Psoas muscle (tissue), 8 donors: ENCODE measurements around the gene PLXND1. TPM values are rescaled to one million over a fixed set of nuclear protein-coding genes. Genes with fewer than 3 reads are reported as not detected.

Experiments
- ATAC-seq, 4 donors: fragments of 200-7000 bp; cut with Tn5 transposase; one replicate each; pipeline ENCODE4 v1.9.1; 2020; ENCODE audit warnings: moderate library complexity in 3 of 4, mild to moderate bottlenecking in 2 of 4
- DNase-seq, 2 donors: peaks; one replicate each; pipeline ENCODE4 v3.0.0-alpha.2; 2020
- H3K27ac ChIP-seq: fragments of 200-600 bp; one replicate; pipeline ENCODE4 v1.8.0; 2022
- H3K27me3 ChIP-seq, 3 donors: fragments of 200-600 bp in 1 of 3; one replicate each; pipeline versions ENCODE4 v1.6.1 to v1.8.0; 2013 to 2022; ENCODE audit warnings: low read length in 2 of 3, mild to moderate bottlenecking in 2 of 3, moderate library complexity in 1 of 3; ENCODE audit not compliant: insufficient read depth in 3 of 3
- H3K36me3 ChIP-seq, 2 donors: fragments of 200-600 bp in 1 of 2; one replicate each; pipeline versions ENCODE4 v1.6.1 to v1.8.0; 2013 to 2022; ENCODE audit warnings: low read depth in 1 of 2, mild to moderate bottlenecking in 1 of 2, moderate library complexity in 1 of 2; ENCODE audit not compliant: insufficient read depth in 1 of 2
- H3K4me1 ChIP-seq: fragments of 200-600 bp; one replicate; pipeline ENCODE4 v1.8.0; 2022
- H3K4me3 ChIP-seq: fragments of 200-600 bp; one replicate; pipeline ENCODE4 v1.8.0; 2022; ENCODE audit warnings: mild to moderate bottlenecking
- H3K9me3 ChIP-seq: fragments of 200-600 bp; one replicate; pipeline ENCODE4 v1.8.0; 2022
- CTCF ChIP-seq: fragments of 200-600 bp; IDR thresholded peaks from one replicate; pipeline ENCODE4 v1.8.0; 2022; ENCODE audit warnings: antibody characterized with exemption
- WGBS, 3 donors: extraction: QIAGEN DNeasy Blood & Tissue Kit; methylation state at CpG; one replicate each; pipeline versions ENCODE4 v1.1.6 to v1.1.7; 2013; 5-methylcytosine and 5-hydroxymethylcytosine counted together
- intact Hi-C, 2 donors: fragments of 100-400 bp; cut with DNase I; formaldehyde crosslinking; loops; one replicate each; pipeline versions ENCODE4 v1.11.0 to v1.14.2; 2022
- polyA plus RNA-seq, 3 donors: library from polyadenylated mRNA; stranded (reverse); fragments of 200-250 nt; gene quantifications; one replicate each; pipeline ENCODE4 v1.2.3, GENCODE V29; 2013
- total RNA-seq, 4 donors: library from RNA; stranded (reverse); fragmentation: NEBNext Ultra II Directional in 2 of 4; extraction: Animal tissue kit (Norgen Biotek cat#: 25700) in 2 of 4; gene quantifications; one replicate each; pipeline versions ENCODE4 v1.2.1 to v1.2.4, GENCODE V29; 2021 to 2023
- donor health status: healthy with polysubstance abuse.
- donor health status: DM: no; HTN: no; CAD: no; lungs with moderate emphysema.
- donor health status: Bipolar disorder and iron deficiency.
- donor health status: healthy.
- donor health status: DM: yes; HTN: yes; CAD: no.
- donor health status: DM: no; HTN: no; CAD: no.
- donor health status: DM: no; HTN: no; CAD: no.
- donor health status: DM: yes; HTN: yes; CAD: no.

PLXND1 gene
- total and polyA plus RNA-seq, 7 donors, result 15.5 to 49.9 (median 28.2) TPM

GRCh38 chr3:129567939-129568338 is 38.5 kb downstream of the PLXND1 start:
- no peak for TF ChIP-seq CTCF
- Histone ChIP-seq H3K27ac (no peak overlapping the region), H3K36me3 (peaks cover 0 to 49% of the 10 kb centered on the region in 2 donors), H3K4me3 (no peak overlapping the region), H3K27me3 (no peaks in the 10 kb centered on the region), H3K9me3 (no peaks in the 10 kb centered on the region), H3K4me1 (peaks cover 16% of the 10 kb centered on the region)
- intact Hi-C loops, result no loop called here
- DNase-seq (no peak), ATAC-seq (no peak)
- WGBS, 3 donors, result 38 to 66% (median 49%) methylated on average over 6 of the region's 6 CpGs

GRCh38 chr3:129567176-129567705 is 39.2 kb downstream of the PLXND1 start:
- H3K4me3 ChIP-seq, result no peak overlapping the region
- DNase-seq, result no peak
- no peaks in the 10 kb centered on the region for H3K9me3 ChIP-seq
- H3K27ac ChIP-seq, result no peak overlapping the region
- peaks cover 16% of the 10 kb centered on the region for H3K4me1 ChIP-seq
- peak; percentile 49 to 74 (median 54) for ATAC-seq
- peaks cover 0 to 49% of the 10 kb centered on the region in 2 donors for H3K36me3 ChIP-seq
- WGBS, 3 donors, result 38 to 49% (median 39%) methylated on average over 18 of the region's 18 CpGs
- intact Hi-C loops, result no loop called here
- no peak for TF ChIP-seq CTCF
- H3K27me3 ChIP-seq, result no peaks in the 10 kb centered on the region

DNA sequence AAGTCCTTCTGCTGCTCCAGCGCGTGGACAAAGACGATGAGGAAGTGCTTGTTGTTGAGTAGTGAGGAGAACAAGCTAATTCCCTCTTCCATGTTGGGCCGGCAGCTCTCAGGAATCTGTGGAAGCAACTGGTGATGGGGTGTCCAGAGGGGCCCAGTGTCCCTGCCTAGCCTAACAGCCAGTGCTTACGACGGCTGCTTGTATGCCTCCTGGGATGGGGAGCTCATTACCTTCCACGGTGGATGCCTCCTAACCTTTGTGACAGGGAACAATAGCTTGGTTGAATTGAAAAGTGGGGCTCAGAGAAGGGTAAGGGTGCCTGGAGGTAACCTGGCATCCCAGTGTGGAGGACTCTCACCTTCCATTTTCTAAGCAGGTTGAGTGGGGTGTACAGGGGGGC is 40.6 kb downstream of the PLXND1 start:
- peaks cover 0 to 42% of the 10 kb centered on the region in 2 donors for H3K36me3 ChIP-seq
- 95 to 96% (median 96%) methylated on average over 7 of the region's 7 CpGs for WGBS, 3 donors
- H3K27me3 ChIP-seq, result no peaks in the 10 kb centered on the region
- intact Hi-C loops, result no loop called here
- H3K4me1 ChIP-seq, result peaks cover 16% of the 10 kb centered on the region
- no peak for TF ChIP-seq CTCF
- no peak overlapping the region for H3K4me3 ChIP-seq
- no peak overlapping the region for H3K27ac ChIP-seq
- ATAC-seq (no peak), DNase-seq (no peak)
- no peaks in the 10 kb centered on the region for H3K9me3 ChIP-seq

- DNase-seq (peak in 1 of 2 donors; percentile 55), ATAC-seq (no peak)
- TF ChIP-seq CTCF, result no peak
- intact Hi-C loops, result no loop called here
- Histone ChIP-seq H3K9me3 (no peaks in the 10 kb centered on the region), H3K4me1 (peaks cover 16% of the 10 kb centered on the region), H3K4me3 (no peak overlapping the region), H3K27me3 (no peaks in the 10 kb centered on the region), H3K36me3 (peaks cover 0 to 34% of the 10 kb centered on the region in 2 donors), H3K27ac (no peak overlapping the region)
- 90 to 91% (median 90%) methylated on average over 18 to 21 of the region's 21 CpGs for WGBS, 3 donors
These were observed 41.4 kb downstream of the PLXND1 start for GRCh38 chr3:129564981-129565644.
